GM12874 (cell line): Measurements from ENCODE around the gene TMEM158.

Source experiments
- CTCF ChIP-seq: IDR thresholded peaks from 2 replicates; pipeline ENCODE4 v1.5.1; 2011; ENCODE audit warnings: low read depth, mild to moderate bottlenecking, control low read depth, low read length, moderate library complexity; ENCODE audit not compliant: insufficient read depth

Gene TMEM158

GRCh38 chr3:45232521-45232920 lies 6.4 kb upstream of the TMEM158 start:
- TF ChIP-seq CTCF: no peak

- TF ChIP-seq CTCF: no peak
These were observed 1.9 kb upstream of the TMEM158 start for GRCh38 chr3:45227946-45228345.

GRCh38 chr3:45227071-45227820 lies 1.2 kb upstream of the TMEM158 start:
- TF ChIP-seq CTCF: no peak

- TF ChIP-seq CTCF: no peak
These were observed 452 bp downstream of the TMEM158 start for GRCh38 chr3:45225465-45226205.

GRCh38 chr3:45224824-45225464 lies 1.1 kb downstream of the TMEM158 start:
- peak; percentile 43; the same call in 1 of the 2 replicates for TF ChIP-seq CTCF

GRCh38 chr3:45223889-45224727 lies 2.0 kb downstream of the TMEM158 start:
- no peak for TF ChIP-seq CTCF
